CD4-positive, alpha-beta T cell treated with Interleukin-17A for 4 hours (primary cell): ENCODE results near the gene FRMD4B.
A peak's percentile ranks its signal among the peaks of the same experiment; 100 is the strongest.
"Not testable (repeated sequence)": the region's sequence is repeated elsewhere in the genome, so short reads cannot be mapped to it uniquely, and the experiment has no call there.

Experiments
- DNase-seq: peaks from one replicate; pipeline ENCODE4 v3.0.0-alpha.2; 2020; ENCODE audit warnings: mixed read lengths

FRMD4B gene

GRCh38 chr3:69240651-69241568 lies 145.0 kb downstream of the FRMD4B start:
- no peak for DNase-seq

- no peak for DNase-seq
Observed at GRCh38 chr3:69239063-69239462, 146.8 kb downstream of the FRMD4B start.

GRCh38 chr3:69236812-69237707 lies 148.8 kb downstream of the FRMD4B start:
- DNase-seq, result no peak

- DNase-seq, result no peak
Observed at GRCh38 chr3:69235882-69236281, 150.0 kb downstream of the FRMD4B start.

- DNase-seq, result not testable (repeated sequence)
Observed at GRCh38 chr3:69235227-69235626, 150.7 kb downstream of the FRMD4B start.

GRCh38 chr3:69232482-69232881 lies 153.4 kb downstream of the FRMD4B start:
- no peak for DNase-seq

GRCh38 chr3:69231929-69232440 lies 153.9 kb downstream of the FRMD4B start:
- DNase-seq, result no peak

GRCh38 chr3:69226071-69226470 lies 159.8 kb downstream of the FRMD4B start:
- DNase-seq, result no peak

- DNase-seq, result no peak
Observed at GRCh38 chr3:69219101-69219708, 166.7 kb downstream of the FRMD4B start.

GRCh38 chr3:69218079-69218478 lies 167.8 kb downstream of the FRMD4B start:
- no peak for DNase-seq

GRCh38 chr3:69216981-69217380 lies 168.9 kb downstream of the FRMD4B start:
- no peak for DNase-seq

GRCh38 chr3:69214241-69214640 lies 171.6 kb downstream of the FRMD4B start:
- DNase-seq, result no peak

GRCh38 chr3:69212411-69213160 lies 173.3 kb downstream of the FRMD4B start:
- DNase-seq, result no peak

GRCh38 chr3:69210068-69210730 lies 175.7 kb downstream of the FRMD4B start:
- no peak for DNase-seq

- DNase-seq, result no peak
Observed at GRCh38 chr3:69209413-69209812, 176.5 kb downstream of the FRMD4B start.

- no peak for DNase-seq
Observed at GRCh38 chr3:69207031-69207430, 178.9 kb downstream of the FRMD4B start.

- DNase-seq, result no peak
Observed at GRCh38 chr3:69205385-69205784, 180.5 kb downstream of the FRMD4B start.

GRCh38 chr3:69204315-69204957 lies 181.5 kb downstream of the FRMD4B start:
- peak; percentile 16 for DNase-seq

- DNase-seq, result no peak
Observed at GRCh38 chr3:69203631-69204314, 182.1 kb downstream of the FRMD4B start.

- no peak for DNase-seq
Observed at GRCh38 chr3:69201658-69202057, 184.2 kb downstream of the FRMD4B start.
